CD4-positive, alpha-beta T cell treated with Interleukin-21 for 1 hour (primary cell): ENCODE measurements around the gene GNG12.

Experiments
- DNase-seq: peaks from one replicate; pipeline ENCODE4 v3.0.0-alpha.2; 2020

The GNG12 gene

GRCh38 chr1:67839826-67840225 lies 6.6 kb upstream of the GNG12 start:
- DNase-seq, result no peak

DNA sequence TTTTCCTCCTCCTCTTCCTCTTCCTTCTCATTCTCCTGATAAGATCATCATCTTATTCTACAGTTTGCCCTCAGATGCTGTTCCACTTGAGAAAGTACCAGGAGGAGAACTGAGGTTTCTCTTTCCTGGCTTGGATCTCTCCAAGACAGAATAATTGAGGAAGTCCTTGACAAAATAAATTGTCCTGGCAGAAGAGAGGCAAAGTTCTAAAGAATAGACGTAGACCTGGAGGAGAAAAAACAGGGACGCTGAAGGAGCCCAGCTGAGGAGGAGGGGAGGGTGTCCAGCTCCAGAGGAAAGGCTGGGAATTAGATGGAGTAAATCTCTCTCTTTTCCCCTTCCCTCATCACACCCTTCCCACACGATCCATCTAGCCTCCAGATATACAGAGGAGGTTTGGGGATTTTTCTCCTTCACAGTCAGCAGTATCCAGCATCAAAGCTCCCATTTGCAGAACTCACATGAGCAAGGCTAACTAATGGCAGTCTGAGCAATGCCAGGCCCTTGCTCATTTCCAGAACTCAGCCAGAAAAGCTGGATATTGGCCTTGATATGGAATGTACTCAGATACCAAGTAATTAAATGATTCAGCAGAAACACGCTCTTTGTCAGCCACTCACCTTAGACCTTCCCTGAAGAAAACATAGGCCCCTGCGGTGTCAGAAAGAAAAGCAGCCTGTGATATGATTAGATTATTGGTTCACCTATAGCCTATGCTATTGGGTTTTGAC lies 5.1 kb upstream of the GNG12 start:
- DNase-seq, result no peak

GRCh38 chr1:67836769-67837168 lies 3.5 kb upstream of the GNG12 start:
- DNase-seq, result no peak

DNA sequence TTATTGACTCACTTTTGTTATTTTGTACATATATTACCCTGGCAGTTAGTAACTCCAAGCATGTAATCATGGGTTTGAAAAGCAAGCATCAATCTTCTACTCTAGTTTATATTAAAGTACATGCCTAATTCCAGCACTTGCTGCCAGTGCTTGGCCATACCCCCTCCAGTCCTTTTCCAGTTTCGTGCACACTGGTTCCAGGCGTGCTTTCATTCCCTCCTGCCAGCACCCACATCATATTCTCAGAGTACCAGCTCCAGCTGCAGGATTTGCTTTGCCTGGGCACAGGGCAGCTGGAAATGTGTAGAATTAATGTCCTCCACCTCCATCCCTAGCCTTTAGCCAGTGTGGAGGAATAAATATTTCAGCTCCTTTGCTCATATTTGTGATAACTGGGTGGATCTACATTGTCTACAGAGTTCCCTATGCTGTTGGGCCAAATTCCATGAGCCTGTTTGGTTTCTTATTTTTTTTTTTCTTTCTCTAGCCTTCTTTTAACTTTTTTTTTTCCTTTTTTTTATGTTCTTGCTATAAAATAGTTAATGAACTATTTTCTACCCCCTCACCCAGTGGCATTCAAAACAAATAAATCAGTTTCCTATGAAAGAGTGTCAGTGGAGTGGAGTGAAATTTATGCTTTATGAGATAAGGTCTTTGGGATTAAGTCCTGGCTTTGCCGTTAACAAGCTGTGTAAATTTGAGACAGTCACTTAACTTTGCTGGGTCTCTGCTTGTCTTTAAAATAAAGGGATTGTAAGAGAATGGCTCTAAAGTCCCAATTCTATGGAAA lies 2.6 kb upstream of the GNG12 start:
- DNase-seq, result no peak

DNA sequence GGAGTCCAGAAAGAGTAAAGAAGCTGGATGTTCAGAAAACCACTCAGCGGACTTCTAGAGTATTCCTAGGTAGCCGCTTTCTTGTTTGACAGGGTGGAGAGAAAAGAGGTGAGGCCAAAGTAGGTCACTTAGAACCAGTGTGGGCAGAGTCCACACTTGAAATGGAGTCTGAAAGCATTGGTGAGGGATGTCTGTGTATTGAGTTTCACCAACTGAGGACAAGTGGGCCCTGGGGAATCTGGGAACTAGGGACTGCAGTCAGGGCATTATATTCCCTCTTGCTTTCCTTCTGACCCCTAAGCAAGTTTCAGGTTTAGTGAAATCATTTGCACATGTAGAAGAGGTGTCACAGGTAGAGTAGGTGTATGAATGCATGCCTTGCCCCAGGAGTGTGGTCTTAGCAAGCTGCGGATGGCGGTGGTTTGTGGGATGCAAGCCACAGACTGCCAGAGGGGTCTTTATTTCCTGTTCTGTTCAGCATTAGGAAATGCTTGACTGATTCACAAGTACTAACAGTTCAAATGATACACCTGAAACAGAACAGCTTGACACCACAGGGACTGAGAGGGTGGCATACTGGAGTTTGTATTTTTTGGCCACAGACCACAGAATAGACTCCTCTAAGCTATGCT lies 1.1 kb upstream of the GNG12 start:
- no peak for DNase-seq

DNA sequence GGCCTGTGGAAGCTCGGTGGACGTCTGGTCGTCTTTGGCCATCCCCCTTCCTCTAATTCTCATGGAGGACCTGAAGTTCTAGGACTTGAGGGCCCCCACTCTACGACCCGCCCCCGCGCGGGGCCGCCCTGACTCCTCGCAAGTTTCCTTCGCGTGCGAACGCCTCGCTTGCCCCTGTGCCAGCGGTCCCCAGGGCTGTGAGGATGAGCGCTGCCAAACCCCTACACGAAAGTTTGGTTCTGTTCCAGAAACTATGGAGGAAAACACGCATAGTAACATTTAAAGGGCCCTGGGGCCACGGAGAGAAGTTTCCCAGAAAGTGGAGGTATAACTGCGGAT lies 304 bp upstream of the GNG12 start:
- no peak for DNase-seq

GRCh38 chr1:67831850-67832513 lies 1.3 kb downstream of the GNG12 start:
- DNase-seq, result no peak

DNA sequence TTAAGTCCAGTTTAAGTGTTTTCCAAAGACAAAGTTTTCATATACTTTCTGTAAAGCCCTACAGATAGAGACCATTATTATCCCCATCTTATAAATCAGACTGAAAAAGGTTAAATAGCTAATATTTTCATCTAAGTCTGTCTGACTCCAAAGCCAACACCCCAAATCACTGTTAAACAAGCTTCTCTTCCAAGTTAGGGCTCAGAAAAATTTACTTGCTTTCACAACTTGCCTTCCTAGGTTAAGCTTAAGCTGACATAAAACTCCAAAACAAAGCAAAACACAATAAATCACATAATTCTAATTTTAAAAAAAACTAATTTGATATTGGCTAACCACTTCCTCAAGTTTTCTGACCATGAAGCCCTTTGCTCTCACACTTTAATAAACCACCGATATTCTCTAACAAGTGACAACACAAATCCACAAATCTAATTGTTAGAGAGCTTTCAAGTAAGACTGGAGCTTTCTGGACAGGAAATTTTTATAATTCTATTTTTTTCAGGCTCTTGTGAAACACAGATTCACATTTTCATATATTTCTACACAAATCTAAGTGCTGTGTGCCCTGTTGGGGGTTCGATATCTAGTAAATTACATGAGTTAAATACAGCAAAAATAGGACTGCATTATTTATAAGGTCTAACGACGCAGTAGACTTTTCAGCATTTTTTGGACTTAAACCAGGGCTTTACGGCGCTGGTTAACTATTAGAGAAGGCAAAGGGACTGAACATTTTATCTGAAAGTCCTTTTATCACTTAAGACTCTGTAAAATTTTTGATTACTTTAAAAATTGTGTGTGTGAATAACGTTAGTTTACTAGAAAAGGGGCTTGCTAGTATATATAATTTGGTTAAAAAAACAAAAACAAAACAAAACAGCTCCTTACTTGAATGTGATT lies 2.1 kb downstream of the GNG12 start:
- DNase-seq, result no peak

DNA sequence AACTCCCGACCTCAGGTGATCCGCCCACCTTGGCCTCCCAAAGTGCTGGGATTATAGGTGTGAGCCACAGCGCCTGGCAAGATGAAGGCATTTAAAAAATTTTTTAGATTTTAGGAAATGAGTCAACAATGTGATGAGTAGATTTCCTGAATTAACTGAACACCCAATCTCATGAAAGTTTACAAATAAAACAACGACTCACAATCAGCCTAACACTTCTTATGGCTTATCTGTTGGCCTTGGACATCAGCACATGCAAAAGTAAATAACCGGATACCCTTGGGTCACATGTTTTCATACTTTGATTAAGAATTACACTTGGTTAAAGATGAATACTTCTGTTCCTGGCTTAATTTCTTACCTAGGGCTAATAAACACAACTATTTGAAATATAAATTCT lies 3.0 kb downstream of the GNG12 start:
- no peak for DNase-seq

- no peak for DNase-seq
Observed at GRCh38 chr1:67827688-67828087, 5.6 kb downstream of the GNG12 start.

DNA sequence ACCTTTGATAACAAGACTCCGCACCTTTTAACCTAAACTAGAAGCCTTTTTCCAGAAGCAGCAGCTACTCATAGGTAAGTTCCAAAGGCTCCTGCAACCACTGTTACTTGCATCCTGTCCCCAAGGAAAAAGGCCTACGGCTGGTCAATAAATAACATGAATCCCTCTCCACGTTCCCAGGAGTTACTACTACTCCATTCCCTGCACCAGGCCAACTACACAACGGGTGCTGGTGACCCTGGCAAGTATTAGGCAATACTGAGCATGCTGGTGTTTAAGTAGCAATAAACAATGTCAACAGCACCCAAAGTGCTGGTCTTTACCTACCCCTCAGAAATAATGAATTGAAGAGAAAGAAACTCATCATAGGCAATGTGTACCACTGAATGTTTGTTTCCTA lies 7.7 kb downstream of the GNG12 start:
- no peak for DNase-seq

GRCh38 chr1:67824766-67825165 lies 8.5 kb downstream of the GNG12 start:
- no peak for DNase-seq

- DNase-seq, result no peak
Observed at GRCh38 chr1:67823615-67824014, 9.7 kb downstream of the GNG12 start.

DNA sequence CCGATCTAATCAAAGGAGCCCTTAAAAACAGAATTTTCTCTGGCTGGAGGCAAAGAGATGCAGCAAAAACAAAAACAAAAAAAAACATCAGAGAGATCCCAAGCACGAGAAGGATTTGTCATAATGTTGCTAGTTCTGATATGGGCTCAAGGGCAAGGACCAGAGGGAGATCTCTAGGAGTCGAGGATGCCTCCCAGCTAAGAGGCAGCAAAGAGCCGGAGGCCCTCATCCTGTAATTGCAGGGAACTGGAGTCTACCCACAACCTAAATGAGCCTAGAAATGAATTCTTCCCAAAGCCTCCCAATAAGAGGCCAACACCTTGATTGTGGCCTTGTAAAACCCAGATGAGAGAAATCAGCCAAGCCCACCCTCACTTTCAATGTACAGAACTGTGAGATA lies 12.0 kb downstream of the GNG12 start:
- no peak for DNase-seq

DNA sequence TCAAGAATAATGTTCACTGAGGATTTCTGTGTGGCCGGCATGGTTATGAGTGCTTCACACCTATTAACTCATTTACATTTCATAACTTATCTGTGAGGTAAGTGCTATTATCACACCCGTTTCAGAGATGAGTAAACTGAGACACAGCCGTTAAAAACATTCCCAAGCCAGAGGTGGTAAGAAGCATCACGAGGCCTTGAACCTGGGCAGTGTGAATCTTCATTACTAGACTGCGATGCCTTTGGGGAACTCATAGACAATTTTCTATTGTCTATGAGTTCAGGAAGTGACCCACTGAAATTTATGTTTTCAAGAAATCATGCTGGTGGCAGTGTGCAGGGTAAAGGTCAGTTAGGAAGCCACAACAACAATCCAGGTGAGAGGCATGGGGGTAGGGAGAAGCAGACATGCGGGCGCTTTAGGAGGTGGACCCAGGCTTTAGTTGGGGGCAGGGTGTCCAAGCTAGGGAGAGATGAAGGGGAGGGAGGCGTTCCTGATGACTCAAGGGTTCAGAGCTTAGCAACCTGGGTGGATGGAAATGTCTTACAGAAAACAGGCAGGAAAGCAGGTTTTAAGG lies 14.5 kb downstream of the GNG12 start:
- DNase-seq, result no peak

GRCh38 chr1:67818162-67818561 lies 15.1 kb downstream of the GNG12 start:
- DNase-seq, result no peak

DNA sequence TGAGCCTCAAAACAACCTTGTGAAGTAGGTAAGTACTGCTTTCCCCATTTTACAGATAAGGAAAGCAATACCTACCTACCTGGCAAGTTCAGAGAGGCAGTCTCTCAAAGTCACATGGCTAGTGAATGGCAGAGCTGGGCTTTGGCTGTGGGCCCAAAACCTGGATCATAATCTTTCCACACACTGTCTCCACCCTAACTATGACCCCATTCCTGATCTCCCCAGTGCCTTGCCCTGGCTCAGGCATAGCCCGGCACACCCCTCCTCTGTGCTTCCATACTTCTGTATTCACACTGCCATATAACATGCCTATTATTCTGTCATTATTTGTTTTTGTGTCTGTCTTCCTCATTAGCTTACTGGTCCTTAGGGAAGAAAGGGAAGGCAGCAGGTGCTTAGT lies 15.9 kb downstream of the GNG12 start:
- no peak for DNase-seq

- no peak for DNase-seq
Observed at GRCh38 chr1:67816506-67816905, 16.8 kb downstream of the GNG12 start.

DNA sequence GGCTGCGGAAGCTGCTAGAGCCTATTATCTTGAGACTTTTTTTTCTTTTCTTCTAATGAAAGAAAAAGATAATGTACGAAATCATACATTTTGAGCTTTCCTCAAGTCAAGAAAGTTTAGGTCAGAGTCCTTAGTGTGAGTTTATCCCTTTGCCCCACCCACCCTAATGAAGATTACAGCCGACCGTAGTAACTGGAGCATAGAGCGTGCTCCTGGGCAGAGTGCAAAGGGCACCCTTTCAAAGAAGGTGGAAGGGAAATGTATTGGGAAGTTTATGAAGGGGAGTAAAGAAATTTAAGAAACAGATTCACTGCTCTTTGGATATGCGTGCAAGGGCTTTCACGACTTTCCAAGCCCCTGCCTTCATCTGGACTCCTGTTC lies 17.2 kb downstream of the GNG12 start:
- DNase-seq, result no peak

DNA sequence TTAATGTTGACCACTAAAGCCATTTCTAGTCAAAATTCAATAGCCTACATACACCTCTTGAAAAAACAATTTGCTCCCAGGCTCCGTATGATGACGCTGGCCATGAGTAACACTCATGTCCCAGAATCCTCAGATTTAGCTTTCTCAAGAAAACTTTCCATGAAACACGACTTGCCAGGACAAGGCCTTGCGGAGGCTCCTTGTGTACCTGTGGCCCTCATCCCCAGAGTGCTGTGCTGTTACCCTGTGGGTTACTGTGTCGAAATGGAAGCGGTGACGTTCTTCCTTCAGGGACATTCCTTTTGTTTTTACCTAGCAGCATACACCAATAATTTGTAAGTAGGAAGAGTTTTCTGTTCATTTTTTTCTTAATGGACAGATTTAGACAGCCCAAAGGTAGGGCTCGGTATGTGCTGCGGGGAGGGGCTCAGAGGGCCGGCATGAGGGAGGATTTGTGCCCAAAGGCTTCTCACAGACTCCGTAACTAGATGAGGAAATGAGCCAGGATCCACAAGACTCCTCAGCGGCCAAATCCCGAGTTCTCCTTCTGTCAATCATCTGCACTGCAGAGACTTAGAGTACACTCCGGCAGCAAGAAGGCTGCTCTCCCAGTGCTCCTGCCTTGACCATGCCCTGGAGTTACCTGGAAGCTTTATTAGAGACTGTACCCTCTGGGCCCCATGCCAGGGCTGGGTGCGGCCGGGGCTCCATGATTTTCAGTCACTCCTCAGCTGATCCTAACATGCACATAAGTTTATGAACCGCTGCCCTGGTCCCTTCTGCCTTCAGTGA lies 17.8 kb downstream of the GNG12 start:
- DNase-seq, result no peak

DNA sequence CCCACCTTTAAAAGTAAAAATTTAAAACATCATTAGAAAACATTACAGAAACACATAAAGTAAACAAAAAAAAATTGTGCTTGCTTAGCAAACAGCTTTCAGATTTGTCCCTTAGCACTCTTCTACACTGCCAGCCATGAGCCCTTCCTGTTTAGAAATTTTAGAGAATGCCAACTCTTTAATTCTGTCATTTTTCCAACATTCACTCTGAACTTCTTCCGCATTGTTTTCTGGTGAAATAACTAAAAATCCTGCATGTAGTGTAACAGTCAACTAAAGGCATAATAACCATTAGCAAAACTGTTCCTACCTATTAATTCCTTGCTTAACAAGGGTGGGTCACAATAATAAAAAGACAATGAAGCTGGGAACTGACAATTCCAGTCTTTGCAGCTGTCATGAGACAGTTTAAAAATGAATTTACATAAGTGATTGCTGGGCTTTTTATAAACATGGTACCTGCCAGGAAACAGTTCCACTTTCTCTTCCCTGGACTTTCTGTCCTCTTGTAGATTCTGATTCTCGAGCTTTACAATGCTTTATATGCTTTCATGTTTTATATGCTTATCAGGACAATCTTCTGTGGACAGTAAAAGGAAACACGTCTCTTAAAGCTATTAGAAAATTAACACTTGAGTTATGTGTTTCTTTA lies 19.0 kb downstream of the GNG12 start:
- DNase-seq, result no peak
